ENCODE measurements around the gene SHROOM1.
"Not testable (repeated sequence)": the region's sequence is repeated elsewhere in the genome, so short reads cannot be mapped to it uniquely, and the experiment has no call there.

Gene SHROOM1

DNA sequence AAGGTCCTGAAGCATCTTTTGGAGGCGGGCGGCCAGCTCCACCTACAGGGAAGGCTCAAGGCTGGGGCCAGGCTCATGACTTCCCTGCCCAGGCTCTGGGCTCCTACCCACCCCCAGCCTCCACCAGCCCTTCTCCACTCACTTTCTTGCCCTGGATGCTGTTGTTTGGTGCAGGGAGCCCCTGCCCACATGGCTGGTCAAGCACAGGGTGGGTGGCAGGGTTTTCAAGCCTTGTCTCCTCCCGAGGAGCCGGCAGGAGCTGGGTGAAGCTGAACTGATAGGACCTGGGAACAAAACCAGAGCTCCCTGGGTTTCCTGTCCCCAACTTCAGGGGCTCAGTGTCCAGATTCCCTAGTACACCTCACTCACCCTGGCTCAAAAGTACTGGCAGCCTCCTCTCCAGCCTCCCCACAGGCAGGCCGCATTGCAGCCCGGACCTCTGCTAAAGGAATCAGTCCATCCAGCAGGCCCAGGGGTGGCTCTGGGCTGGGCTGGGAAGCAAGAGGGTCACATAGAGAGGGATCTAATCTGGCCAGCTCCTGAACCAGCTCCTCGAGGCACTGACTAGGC lies 6.9 kb downstream of the SHROOM1 start:
- no peak for DNase-seq

GRCh38 chr5:132822650-132823480 lies 7.6 kb downstream of the SHROOM1 start:
- DNase-seq, result no peak

DNA sequence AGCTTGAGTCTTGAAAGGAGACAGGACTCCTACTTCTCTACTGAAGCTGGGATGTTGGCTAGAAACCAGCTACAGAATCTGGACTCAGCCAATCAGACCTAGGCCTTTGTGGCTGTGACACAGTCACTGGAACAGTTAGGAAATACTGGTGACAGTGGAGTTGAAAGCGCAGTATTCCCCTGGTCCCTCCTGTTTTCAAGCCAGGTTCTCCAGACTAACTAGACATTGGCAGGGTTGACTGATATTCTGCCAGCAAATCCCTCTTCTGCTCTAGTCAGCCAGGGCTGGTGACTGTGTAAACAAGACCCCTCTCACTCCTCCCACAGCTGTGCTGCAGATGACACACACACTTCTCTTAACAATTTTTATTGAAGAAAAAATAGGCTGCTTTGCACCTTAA lies 8.7 kb downstream of the SHROOM1 start:
- peak; percentile 37 for DNase-seq

- no peak for DNase-seq
These were observed 9.1 kb downstream of the SHROOM1 start for GRCh38 chr5:132821350-132821749.

DNA sequence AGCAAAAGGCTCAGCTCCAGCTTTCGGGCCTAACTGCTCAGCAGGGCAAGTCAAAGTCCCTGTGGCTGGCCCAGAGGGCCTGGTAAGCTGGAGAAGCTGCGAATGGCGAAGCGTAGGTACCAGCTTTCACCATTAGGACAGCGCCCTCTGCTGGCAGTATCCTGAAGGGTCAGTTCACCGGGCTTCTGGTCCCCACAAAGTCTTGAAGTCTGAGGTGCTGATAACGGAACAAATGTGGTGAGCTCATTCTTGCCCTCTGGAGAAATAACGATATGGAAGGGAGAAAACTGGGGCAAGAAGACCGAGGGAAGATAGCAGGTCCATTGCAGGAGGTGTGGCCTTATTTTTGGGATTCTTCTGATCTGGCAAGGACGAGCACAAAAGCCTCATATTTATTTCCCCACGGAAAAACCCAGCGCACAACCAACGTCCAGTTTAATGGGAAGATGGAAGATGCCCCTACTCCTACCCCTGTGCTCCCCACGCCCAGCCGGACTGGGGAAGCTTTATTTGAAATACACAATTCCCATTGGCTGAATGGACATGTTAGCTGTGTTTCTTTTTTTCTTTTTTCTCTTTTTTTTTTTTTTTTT lies 10.2 kb downstream of the SHROOM1 start:
- peak; percentile 5 for DNase-seq

DNA sequence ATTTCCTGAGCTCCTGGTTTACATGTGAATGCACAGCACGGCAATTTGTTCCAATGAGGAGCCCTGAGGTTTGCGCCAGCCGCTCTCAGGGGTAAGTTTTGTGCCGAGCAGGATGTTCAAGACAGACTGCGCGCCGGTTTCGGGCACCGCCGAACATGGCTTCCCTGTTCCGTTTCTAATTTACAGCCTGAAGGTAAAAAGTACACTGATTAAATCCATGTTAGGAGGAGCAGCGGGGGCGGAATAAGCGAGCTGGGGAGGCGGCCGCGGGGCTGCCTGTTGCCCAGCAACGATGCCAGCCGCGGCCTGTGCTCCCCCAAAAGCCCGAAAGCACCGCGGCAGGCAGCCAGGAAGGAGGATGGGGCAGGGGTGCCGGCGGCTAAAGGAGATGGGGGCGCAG lies 11.0 kb downstream of the SHROOM1 start:
- no peak for DNase-seq

DNA sequence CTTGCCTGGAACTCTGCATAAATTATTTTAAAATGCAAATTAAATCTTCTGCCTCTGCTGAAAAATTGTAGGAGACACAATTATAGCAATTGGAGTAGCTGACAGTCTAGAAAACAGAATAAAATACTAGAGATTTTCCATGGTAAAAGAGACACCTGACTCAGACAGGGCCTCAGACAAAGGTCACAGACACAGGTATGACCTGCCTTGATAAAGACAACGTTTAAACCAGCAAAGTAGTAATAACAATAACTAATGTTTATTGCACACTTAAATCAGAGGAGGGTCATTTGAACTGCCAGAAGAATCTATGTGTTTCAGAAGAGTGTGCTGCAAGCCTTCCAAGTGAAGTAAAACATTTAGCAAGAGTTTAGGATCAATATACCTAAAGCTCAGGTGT lies 13.4 kb downstream of the SHROOM1 start:
- DNase-seq, result no peak

- DNase-seq, result no peak
These were observed 13.9 kb downstream of the SHROOM1 start for GRCh38 chr5:132816554-132816953.

DNA sequence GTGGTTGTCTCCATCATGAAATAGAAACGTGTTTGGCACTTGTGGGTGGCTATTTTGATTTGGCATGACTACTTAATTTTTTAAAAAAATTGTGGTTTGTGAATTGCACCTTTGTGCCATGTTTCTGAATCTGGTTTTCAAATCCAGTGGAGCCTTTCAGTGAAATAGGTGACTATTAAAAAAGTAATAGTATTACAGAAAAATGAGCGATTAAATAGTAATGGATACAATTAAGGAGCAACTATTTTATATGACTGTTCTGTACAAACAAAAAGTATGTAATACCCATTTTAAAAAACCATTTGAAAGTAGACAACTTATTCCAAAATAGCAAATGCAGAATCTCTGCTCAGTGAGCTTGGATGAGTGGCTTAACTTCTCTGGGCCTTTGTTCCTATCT lies 14.4 kb downstream of the SHROOM1 start:
- DNase-seq, result no peak

DNA sequence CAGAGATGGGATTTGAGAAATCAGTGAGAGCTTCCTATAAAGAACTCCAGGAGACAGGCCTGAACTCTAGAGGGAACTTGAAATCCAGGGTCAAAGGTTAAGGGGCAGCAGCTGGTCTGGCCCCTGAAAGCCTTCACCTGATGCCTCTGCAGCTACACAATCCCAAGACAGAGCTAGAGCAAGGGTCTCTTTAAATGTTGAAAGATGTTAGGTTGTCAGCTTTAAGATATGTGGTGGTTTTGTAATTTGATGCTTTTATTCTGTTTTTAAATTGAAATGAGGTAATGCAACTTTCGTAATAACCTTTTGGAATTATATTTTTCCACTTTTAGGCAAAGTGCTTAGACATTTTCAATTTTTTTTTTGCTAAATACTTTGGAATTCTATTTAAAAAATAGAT lies 15.0 kb downstream of the SHROOM1 start:
- DNase-seq, result no peak

DNA sequence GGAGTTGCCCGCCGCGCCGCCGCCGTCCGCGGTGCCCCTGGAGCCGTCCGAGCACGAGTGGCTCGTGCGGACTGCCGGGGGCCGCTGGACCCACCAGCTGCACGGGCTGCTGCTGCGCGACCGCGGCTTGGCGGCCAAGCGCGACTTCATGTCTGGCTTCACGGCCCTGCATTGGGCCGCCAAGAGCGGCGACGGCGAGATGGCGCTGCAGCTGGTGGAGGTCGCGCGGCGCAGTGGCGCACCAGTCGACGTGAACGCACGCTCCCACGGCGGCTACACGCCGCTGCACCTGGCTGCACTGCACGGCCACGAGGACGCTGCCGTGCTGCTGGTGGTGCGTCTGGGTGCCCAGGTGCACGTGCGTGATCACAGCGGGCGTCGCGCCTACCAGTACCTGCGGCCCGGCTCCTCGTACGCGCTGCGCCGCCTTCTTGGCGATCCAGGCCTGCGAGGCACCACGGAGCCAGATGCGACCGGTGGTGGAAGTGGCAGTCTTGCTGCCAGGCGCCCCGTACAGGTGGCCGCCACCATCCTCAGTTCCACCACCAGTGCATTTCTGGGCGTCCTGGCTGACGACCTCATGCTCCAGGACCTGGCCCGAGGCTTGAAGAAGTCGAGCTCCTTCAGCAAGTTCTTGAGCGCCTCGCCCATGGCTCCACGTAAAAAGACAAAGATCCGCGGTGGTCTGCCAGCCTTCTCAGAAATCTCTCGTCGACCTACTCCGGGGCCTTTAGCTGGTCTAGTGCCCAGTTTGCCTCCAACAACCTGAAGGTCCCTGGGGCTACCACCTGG lies 15.7 kb downstream of the SHROOM1 start:
- DNase-seq, result no peak

GRCh38 chr5:132813599-132814502 lies 16.6 kb downstream of the SHROOM1 start:
- no peak for DNase-seq

DNA sequence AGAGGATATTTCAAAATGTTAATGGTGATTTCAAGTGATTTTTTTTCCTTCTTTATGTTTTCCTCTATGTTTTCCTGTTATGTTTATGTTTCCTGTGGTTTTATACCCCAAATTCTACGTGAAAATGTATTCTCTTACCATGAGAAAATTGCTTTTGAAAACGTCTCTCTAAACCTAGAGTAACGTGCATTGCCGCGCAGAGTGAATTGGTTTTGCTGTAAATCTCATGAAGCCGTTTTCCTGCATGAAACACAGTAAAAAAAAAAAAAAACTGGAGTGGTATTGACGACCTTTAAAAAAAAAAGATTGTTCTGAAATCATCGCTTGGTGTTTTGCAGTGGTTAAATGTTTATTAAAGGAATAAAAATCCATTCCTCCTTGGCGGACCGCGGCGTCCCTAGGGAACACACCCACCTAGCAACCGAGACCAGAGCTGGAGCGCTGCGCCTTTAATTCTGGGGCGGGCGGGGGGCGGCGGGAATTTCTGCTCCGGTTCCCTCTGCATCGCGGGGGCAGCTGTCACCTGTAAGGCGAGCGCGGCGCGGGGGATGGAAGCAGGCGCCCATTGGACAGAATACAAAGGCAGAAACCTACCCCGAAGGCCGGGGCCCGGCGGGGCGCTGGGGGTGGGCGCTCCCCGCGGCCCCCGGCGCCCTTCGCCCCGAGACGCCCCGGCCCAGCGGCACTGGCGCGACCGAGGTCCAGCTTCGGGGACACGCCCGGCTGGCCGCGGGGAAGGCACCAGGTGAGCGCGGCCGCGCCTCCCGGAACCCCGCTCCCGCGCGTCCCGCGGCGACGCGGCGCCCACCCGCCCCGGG lies 17.5 kb downstream of the SHROOM1 start, which contains the start of gene SOWAHA:
Gene SOWAHA, plus strand, starts transcription at position 522 of the 818 bp plus-strand sequence. CDS start 320 bp downstream, outside the sequence.
- DNase-seq, result peak; percentile 29

- peak; percentile 29 for DNase-seq
These were observed 18.2 kb downstream of the SHROOM1 start for GRCh38 chr5:132812123-132812765.

DNA sequence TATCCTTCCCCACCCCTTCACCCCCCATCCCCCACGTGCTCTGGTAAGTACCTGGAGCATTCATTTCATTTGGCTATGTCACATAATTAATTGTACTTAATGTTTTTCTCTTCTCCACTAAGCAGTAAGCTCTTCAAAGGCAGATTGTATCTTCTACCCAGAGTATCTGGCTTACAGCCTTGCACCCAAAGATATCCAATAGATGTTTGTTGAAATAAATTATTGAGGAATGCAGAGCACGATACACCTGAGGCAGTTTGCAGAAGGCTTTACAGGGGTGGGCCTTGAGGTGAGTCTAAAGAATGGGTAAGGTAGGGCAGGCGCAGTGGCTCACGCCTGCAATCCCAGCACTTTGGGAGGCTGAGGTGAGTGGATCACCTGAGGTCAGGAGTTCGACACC lies 19.8 kb downstream of the SHROOM1 start:
- no peak for DNase-seq

GRCh38 chr5:132808866-132809265 lies 21.6 kb downstream of the SHROOM1 start:
- no peak for DNase-seq

DNA sequence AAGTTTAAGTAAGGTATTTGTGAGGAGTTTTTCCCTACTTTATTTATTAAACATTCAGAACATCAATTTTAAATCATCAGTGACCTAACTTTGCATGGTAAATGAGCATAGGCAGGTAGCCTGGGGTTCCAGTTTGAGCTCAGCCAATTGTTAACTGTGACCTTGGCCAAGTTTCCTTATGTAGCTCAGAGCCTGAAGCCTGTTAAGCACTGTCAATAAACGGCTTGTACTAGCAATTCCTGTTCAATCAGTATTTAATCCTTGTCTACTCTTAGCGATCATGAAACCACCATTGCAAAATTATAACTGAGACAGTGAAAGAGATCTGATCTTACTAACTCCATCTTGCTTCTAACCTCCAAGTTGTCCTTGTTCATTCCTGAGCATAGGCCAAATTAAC lies 22.0 kb downstream of the SHROOM1 start:
- DNase-seq, result no peak

- DNase-seq, result no peak
These were observed 23.1 kb downstream of the SHROOM1 start for GRCh38 chr5:132807163-132807838.

GRCh38 chr5:132806804-132807162 lies 23.7 kb downstream of the SHROOM1 start:
- DNase-seq, result not testable (repeated sequence)

DNA sequence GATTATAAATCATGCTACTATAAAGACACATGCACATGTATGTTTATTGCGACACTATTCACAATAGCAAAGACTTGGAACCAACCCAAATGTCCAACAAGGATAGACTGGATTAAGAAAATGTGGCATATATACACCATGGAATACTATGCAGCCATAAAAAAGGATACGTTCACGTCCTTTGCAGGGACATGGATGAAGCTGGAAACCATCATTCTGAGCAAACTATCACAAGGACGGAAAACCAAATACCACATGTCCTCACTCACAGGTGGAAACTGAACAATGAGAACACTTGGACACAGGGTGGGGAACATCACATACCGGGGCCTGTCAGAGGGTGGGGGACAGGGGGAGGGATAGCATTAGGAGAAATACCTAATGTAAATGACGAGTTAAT lies 24.6 kb downstream of the SHROOM1 start:
- DNase-seq, result not testable (repeated sequence)

Data from DMS79 treated with DMSO at 0.1 percent for 48 hours (cell line).